SW 1271 (cell line): ENCODE results near the gene DDN.

Experiments
- DNase-seq, 2 experiments: peaks; one replicate each; lab custom pipeline; 2025; lab: John Stamatoyannopoulos, UW

The DDN gene

GRCh38 chr12:48966177-48966895 lies 32.8 kb downstream of the DDN start:
- no peak for DNase-seq

GRCh38 chr12:48965298-48965838 lies 33.8 kb downstream of the DDN start:
- DNase-seq, result no peak

GRCh38 chr12:48961801-48962200 lies 37.4 kb downstream of the DDN start:
- DNase-seq, result no peak

DNA sequence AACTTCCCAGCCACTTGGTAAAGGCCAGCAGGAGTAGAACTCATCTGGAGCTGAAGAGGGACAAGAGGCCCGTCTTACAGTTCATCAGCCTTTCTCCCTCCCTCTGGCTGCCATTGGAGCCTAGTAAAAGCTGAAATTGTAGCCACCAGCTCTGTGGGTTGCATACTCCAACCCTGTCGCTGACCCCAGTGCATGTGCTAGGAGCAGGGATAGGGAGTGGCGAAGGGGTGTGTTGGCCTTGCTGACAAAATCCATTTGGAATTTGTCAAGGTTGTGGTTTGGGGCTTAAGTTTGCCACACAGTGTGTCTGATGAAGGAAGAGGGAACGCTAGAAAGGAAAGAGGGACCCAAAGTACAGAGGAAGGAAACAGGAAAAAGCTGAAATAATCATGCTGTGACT lies 37.8 kb downstream of the DDN start:
- no peak for DNase-seq

DNA sequence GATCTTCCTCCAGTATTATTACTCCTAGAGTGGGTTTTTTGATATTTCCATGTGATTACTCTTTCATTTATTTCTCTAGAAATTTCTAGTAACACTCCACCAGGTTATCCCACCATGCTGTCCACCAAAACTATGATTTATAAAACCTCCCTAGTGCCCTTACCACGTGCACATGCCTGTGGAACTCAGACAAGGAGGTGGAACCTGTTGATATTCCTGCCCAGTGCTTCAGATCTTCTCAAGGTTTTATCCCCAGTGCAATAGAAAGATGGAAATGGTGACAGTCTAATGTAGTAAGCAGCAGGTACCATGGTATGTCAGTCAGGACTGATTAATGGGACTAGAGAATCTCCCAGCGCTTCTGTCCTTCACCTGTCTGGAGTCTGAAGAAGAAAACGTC lies 38.3 kb downstream of the DDN start:
- no peak for DNase-seq

DNA sequence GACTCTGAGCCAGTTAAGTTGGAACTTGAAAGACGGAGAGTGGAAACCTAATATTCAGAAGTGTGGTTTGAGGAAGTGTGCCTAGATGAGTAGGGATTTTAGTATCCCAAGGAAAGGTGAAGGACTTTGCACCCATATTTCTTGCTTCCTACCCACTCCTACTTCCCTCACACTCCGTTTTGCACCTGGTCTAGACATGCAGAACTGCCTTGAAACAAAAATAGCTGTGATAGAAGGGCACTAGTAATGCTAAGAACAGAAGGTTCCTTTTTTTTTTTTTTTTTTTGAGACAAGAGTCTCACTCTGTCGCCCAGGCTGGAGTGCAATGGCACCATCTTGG lies 41.2 kb downstream of the DDN start:
- no peak for DNase-seq

- DNase-seq, result peak; percentile 82 to 91
Observed at GRCh38 chr12:48957141-48958048, 41.8 kb downstream of the DDN start, which contains the start of gene ARF3. Gene ARF3 (minus strand): TSS chr12:48957487. CDS start chr12:48941095, 16,392 bp downstream.

- peak; percentile 74 to 97 for DNase-seq
Observed at GRCh38 chr12:48956279-48957140, 42.7 kb downstream of the DDN start.

DNA sequence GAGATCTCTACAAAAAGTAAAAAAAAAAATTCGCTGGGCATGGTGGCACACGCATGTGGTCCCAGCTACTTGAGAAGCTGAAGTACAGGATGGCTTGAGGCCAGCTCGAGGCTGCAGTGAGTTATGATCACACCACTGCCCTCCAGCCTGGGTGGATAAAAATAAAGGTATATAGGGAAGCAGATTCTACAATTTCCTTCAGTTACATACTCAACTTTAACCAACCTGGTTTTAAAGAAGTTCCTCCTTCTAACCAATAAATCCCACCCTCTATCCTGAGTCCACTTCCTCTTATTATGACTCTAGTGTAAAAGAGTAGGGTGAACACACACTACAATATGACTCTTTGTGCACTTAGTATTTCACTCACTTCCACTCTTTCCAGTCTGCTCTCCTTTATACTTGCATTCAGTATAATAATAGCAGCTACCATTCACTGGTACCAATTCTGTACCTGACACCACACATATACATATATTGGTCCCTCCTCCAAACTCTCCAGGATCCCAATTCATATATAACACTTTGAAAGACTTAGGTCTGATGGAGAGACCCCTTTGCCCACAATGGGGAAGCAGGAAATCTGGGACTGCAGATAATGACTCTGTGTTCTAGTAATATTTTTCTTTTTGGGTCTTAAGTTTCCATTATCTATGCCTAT lies 44.2 kb downstream of the DDN start:
- DNase-seq, result no peak

DNA sequence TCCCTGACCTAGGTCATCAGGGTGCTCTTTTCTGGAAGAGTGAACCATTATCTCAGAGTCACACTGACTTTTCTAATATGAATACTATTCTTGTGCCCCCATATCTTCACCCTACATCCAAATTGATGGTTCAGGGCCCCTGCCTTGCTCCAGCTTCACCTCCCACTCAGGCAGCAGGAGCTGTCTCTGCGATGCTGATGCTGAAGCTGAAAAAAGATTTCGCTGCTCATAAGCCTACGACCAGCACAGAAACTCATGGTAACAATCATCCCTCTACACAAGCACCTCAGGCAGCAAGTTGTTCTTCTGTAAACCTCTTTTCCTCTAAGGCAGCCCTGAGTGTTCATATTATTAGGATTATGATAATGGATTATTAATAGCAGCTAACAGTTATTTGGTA lies 45.1 kb downstream of the DDN start:
- DNase-seq, result no peak

DNA sequence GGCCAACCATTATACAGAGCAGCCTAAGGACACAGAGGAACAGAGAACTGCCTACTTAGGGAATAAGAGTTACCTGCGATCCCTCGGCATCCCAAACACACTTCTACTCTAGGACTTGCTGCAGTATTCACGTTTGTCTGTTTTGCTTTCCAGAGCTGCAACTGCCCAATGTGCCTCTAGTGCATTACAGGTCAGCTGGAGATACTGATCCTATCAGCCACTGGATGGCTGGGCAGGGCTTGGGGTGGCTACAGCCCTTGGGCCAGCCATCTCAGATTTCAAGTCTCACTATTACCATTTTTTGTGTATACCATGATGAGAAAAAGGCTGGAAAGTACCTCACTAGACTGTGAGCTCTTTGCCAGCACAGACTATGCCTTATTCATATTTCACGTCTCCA lies 46.5 kb downstream of the DDN start:
- DNase-seq, result no peak

DNA sequence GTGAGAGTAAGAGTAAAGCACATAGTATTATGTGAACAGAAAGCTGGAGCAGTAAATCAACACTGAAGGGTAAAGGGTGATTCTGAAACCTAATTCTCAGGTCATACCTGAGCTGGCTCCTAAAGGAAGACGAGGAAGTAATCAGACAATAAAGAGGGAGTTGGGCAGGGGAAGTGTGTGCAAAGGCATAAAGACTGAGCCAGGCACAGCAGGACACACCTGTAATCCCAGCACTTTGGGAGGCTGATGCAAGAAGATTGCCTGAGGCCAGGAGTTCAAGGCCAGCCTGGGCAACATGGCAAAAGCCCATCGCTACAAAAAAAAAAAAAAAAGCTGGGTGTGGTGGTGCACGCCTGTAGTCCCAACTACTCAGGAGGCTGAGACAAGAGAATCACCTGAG lies 51.4 kb downstream of the DDN start:
- no peak for DNase-seq

DNA sequence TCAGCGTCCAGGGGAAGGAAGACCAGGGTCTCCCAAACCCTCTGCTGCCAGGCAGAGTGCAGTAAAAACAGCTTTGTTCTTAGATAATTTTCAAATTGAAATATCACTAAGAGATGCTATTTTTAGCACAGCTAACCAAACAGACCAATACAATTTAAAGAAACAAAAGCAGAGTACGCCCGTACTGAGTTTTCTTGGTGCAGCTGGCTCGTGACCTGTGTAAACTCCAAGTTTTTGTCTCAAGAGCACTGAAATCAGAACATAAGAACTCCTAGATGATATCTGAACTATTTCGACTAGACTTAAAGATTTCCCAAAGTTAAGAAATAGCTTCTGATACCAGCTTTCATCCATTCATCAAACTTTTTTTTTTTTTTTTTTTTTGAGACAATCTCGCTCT lies 52.2 kb downstream of the DDN start:
- DNase-seq, result no peak

DNA sequence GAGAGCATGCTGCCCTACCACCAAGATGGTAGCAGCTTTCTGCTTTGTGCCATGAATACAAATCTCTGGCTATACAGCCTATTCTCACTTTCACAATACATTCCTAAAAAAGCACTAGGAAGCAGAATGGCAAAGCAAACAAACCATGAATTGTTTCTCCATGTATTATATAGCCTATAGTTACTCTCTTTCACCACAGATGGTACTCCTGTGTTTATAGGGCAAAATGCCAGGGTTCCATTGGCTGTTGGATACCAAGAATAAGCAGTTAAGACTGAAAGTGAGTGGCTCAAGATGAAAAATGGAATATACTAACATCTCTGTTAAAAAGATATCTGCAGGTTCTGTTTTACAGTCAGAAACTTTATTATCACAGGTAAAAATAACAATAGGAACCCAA lies 53.0 kb downstream of the DDN start:
- no peak for DNase-seq
